Measurements from ENCODE around the gene OR5AU1.

GRCh38 chr14:21192875-21193535 lies 37.1 kb upstream of the OR5AU1 start:
- TF ChIP-seq FOXM1 (CRISPR knock-in tag; IDR thresholded peaks at IDR 0.05) (no peak), PTBP1 (IDR thresholded peaks at IDR 0.05; ENCODE audit: low read depth, low read length, poor library complexity, severe bottlenecking) (no peak), NFRKB (IDR thresholded peaks at IDR 0.05) (no peak), CTCF (CRISPR knock-in tag; IDR thresholded peaks at IDR 0.05) (no peak), CBFB (CRISPR knock-in tag; IDR thresholded peaks at IDR 0.05) (no peak), SETDB1 (CRISPR knock-in tag; IDR thresholded peaks at IDR 0.05; ENCODE audit: borderline replicate concordance) (no peak), E2F5 (CRISPR knock-in tag; conservative IDR thresholded peaks at IDR 0.05) (no peak), JUN (CRISPR knock-in tag; IDR thresholded peaks at IDR 0.05) (no peak), IRF2 (CRISPR knock-in tag; IDR thresholded peaks at IDR 0.05) (no peak), ZNF407 (CRISPR knock-in tag; IDR thresholded peaks at IDR 0.05; ENCODE audit: not compliant biosample characterization) (no peak), PREB (CRISPR knock-in tag; IDR thresholded peaks at IDR 0.05) (no peak)
